ENCODE results near the gene STAG1. TPM values are rescaled to one million over a fixed set of nuclear protein-coding genes. Genes with fewer than 3 reads are reported as not detected.

The STAG1 gene
- total and polyA plus RNA-seq, 2 of the 13 experiments (the other 11 are each of a cell fraction or from before 2014, with no cell fraction given), result 6.2 to 25.9 TPM

DNA sequence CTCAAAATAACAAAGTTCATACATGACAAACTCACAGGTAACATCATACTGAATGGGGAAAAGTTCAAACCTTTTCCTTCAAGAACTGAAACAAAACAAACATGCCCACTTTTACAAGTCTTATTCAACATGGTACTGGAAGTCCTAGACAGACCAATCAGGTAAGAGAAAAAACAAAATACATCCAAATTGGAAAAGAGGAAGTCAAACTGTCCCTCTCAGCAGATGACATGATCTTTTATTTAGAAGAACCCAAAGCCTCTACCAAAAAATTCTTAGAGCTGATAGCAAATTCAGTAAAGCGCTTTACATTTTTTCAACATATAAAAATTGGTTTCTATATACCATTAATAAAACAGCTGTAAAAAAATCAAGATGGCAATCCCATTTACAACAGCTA, 219.4 kb downstream of the STAG1 start (continued):
- TF ChIP-seq NFKB2 (CRISPR knock-in tag; IDR thresholded peaks at IDR 0.05; ENCODE audit: borderline replicate concordance) (no peak), ZNF280D (CRISPR knock-in tag; IDR thresholded peaks at IDR 0.05) (no peak), ETV5 (CRISPR knock-in tag; IDR thresholded peaks at IDR 0.05; ENCODE audit: borderline replicate concordance) (no peak), HHEX (CRISPR knock-in tag; IDR thresholded peaks at IDR 0.05) (no peak), ZFP82 (CRISPR knock-in tag; IDR thresholded peaks at IDR 0.05; ENCODE audit: borderline replicate concordance) (no peak), HMG20A (CRISPR knock-in tag; IDR thresholded peaks at IDR 0.05; ENCODE audit: borderline replicate concordance) (no peak), ZZZ3 (CRISPR knock-in tag; IDR thresholded peaks at IDR 0.05; ENCODE audit: borderline replicate concordance) (no peak)
- TF ChIP-seq, protein P1, sequence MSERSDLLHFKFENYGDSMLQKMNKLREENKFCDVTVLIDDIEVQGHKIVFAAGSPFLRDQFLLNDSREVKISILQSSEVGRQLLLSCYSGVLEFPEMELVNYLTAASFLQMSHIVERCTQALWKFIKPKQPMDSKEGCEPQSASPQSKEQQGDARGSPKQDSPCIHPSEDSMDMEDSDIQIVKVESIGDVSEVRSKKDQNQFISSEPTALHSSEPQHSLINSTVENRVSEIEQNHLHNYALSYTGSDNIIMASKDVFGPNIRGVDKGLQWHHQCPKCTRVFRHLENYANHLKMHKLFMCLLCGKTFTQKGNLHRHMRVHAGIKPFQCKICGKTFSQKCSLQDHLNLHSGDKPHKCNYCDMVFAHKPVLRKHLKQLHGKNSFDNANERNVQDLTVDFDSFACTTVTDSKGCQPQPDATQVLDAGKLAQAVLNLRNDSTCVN (CRISPR knock-in tag; IDR thresholded peaks at IDR 0.05; ENCODE audit: borderline replicate concordance), result no peak

GRCh38 chr3:136518102-136518501, 234.1 kb downstream of the STAG1 start:
- Histone ChIP-seq H3K4me2 (ENCODE audit: low read depth, low read length) (no peak overlapping the region), H3K36me3 (replicated peaks in 1 of 2; ENCODE audit: control insufficient read depth in 1 of 2, insufficient read depth in 2 of 2, low read length in 2 of 2) (peaks cover 0 to 1% of the 10 kb centered on the region in 2 experiments; a peak in 2 of 5 replicates), H3K27ac (ENCODE audit: extremely low read length, insufficient read depth, low read length) (no peak overlapping the region), H2AFZ (ENCODE audit: low read length) (no peak overlapping the region), H3K79me2 (ENCODE audit: insufficient read depth, low read length) (no peaks in the 10 kb centered on the region), H3K27me3 (ENCODE audit: control insufficient read depth in 1 of 2, insufficient read depth in 2 of 2, low read length in 2 of 2) (no peaks in the 10 kb centered on the region), H4K20me1 (ENCODE audit: insufficient read depth, low read length) (no peaks in the 10 kb centered on the region), H3K4me1 (ENCODE audit: insufficient read depth, low read length) (peaks cover 5% of the 10 kb centered on the region), H3K4me3 (replicated peaks in 1 of 3; ENCODE audit: insufficient read depth in 1 of 3, low read depth in 2 of 3, low read length in 3 of 3) (no peak overlapping the region), H3K9ac (ENCODE audit: insufficient read depth, low read depth, low read length) (no peak overlapping the region), H3K9me3 (ENCODE audit: low read length) (no peaks in the 10 kb centered on the region)
- DNase-seq (ENCODE audit: low spot score) (no peak), ATAC-seq (no peak), FAIRE-seq (no peak)
- POLR2A ChIA-PET, result no interaction called here
- CTCF ChIA-PET (ENCODE audit: low intra/inter-chr PET ratio, low total read pairs), result no interaction called here
- no TSS peak for BruUV-seq (replicated peaks)
- intact Hi-C loops (cut with micrococcal nuclease; ENCODE audit: unreplicated experiment) (no loop called here), in situ Hi-C loops (cut with HindIII; ENCODE audit: extremely low pct_ligation_motif_present, low pct_unique_long_range_greater_than_20kb) (no loop called here)
- WGBS (ENCODE audit: low lambda C conversion rate), result 93% methylated on average over 2 of the region's 2 CpGs
- TF ChIP-seq ZNF570 (CRISPR knock-in tag; IDR thresholded peaks at IDR 0.05; ENCODE audit: borderline replicate concordance), result no peak
- TF ChIP-seq ZNF282 (IDR thresholded peaks at IDR 0.05; ENCODE audit: partially characterized antibody), result no peak
- no peak for TF ChIP-seq ZBTB7A (CRISPR knock-in tag; IDR thresholded peaks at IDR 0.05)
- no peak for TF ChIP-seq ZFP41 (CRISPR knock-in tag; IDR thresholded peaks at IDR 0.05; ENCODE audit: borderline replicate concordance)
- TF ChIP-seq ZNF713 (CRISPR knock-in tag; IDR thresholded peaks at IDR 0.05), result no peak
- TF ChIP-seq ZBTB14 (CRISPR knock-in tag; IDR thresholded peaks at IDR 0.05), result no peak
- TF ChIP-seq, protein P2, sequence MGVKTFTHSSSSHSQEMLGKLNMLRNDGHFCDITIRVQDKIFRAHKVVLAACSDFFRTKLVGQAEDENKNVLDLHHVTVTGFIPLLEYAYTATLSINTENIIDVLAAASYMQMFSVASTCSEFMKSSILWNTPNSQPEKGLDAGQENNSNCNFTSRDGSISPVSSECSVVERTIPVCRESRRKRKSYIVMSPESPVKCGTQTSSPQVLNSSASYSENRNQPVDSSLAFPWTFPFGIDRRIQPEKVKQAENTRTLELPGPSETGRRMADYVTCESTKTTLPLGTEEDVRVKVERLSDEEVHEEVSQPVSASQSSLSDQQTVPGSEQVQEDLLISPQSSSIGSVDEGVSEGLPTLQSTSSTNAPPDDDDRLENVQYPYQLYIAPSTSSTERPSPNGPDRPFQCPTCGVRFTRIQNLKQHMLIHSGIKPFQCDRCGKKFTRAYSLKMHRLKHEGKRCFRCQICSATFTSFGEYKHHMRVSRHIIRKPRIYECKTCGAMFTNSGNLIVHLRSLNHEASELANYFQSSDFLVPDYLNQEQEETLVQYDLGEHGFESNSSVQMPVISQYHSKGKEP (CRISPR knock-in tag; IDR thresholded peaks at IDR 0.05), result no peak
- TF ChIP-seq ZSCAN29 (CRISPR knock-in tag; conservative IDR thresholded peaks at IDR 0.05), result no peak
- TF ChIP-seq ZNF253 (CRISPR knock-in tag; IDR thresholded peaks at IDR 0.05; ENCODE audit: borderline replicate concordance), result no peak

All from HepG2 (cell line).